ENCODE results near the gene ACOT4. TPM values are rescaled to one million over a fixed set of nuclear protein-coding genes. Genes with fewer than 3 reads are reported as not detected.

The ACOT4 gene
- total RNA-seq, 1 experiment from 2014 or later: not detected

- Mint-ChIP-seq H3K4me1 (ENCODE audit: insufficient read depth, unreplicated experiment) (no peaks in the 10 kb centered on the region), H3K27me3 (ENCODE audit: insufficient read depth, unreplicated experiment) (no peaks in the 10 kb centered on the region), H3K36me3 (ENCODE audit: insufficient read depth, unreplicated experiment) (peaks cover 6% of the 10 kb centered on the region), H3K9me3 (ENCODE audit: unreplicated experiment) (no peaks in the 10 kb centered on the region), H3K4me3 (ENCODE audit: unreplicated experiment) (peak within 1 kb of the TSS; percentile 69), H3K27ac (ENCODE audit: low read depth, unreplicated experiment) (no peak within 1 kb of the TSS)
- no TSS peak for BruUV-seq (replicated peaks)
- ChIA-PET POLR2A (interaction anchor here (0.9 to 1.6 kb wide), 5 partner anchors 11 to 122 kb away, joined by 3 to 4 read pairs (median 3); partner anchors contain the start of genes ACOT2, DNAL1 and RIOX1), CTCF (interaction anchor here (0.5 to 1.1 kb wide), 3 partner anchors 20 to 165 kb away, joined by 3 read pairs; no protein-coding TSS in a partner anchor)
- DNase-seq (ENCODE audit: unreplicated experiment): peak; percentile 51
- intact Hi-C loops (cut with micrococcal nuclease): no loop called here
- TF ChIP-seq CTCF (IDR thresholded peaks at IDR 0.05; ENCODE audit: unreplicated experiment): no peak
Observed at GRCh38 chr14:73612339-73613045, 20.8 kb downstream of the ACOT4 start, which contains the start of gene ACOT6. Gene ACOT6 (plus strand): TSS chr14:73612517. CDS start chr14:73612572, 55 bp downstream.

- Mint-ChIP-seq H3K36me3 (ENCODE audit: insufficient read depth, unreplicated experiment) (peaks cover 5% of the 10 kb centered on the region), H3K9me3 (ENCODE audit: unreplicated experiment) (no peaks in the 10 kb centered on the region), H3K4me3 (ENCODE audit: unreplicated experiment) (peak overlapping the region; percentile 69), H3K27me3 (ENCODE audit: insufficient read depth, unreplicated experiment) (no peaks in the 10 kb centered on the region), H3K27ac (ENCODE audit: low read depth, unreplicated experiment) (no peak overlapping the region), H3K4me1 (ENCODE audit: insufficient read depth, unreplicated experiment) (no peaks in the 10 kb centered on the region)
- ChIA-PET CTCF (interaction anchor here (0.5 to 1.1 kb wide), 3 partner anchors 20 to 165 kb away, joined by 3 read pairs; no protein-coding TSS in a partner anchor), POLR2A (interaction anchor here (0.9 to 1.6 kb wide), 5 partner anchors 12 to 123 kb away, joined by 3 to 4 read pairs (median 3); partner anchors contain the start of genes ACOT2, DNAL1 and RIOX1)
- intact Hi-C loops (cut with micrococcal nuclease): no loop called here
- no peak for DNase-seq (ENCODE audit: unreplicated experiment)
- no TSS peak for BruUV-seq (replicated peaks)
- TF ChIP-seq CTCF (IDR thresholded peaks at IDR 0.05; ENCODE audit: unreplicated experiment): no peak
Observed at GRCh38 chr14:73613046-73613383, 21.3 kb downstream of the ACOT4 start.

- H3K36me3 Mint-ChIP-seq (ENCODE audit: insufficient read depth, unreplicated experiment): peaks cover under 1% of the 10 kb centered on the region
Observed at GRCh38 chr14:73613419-73613963, 21.8 kb downstream of the ACOT4 start.

More at GRCh38 chr14:73613419-73613963, 21.8 kb downstream of the ACOT4 start:
- POLR2A ChIA-PET: interaction anchor here (0.9 to 1.6 kb wide), 5 partner anchors 12 to 123 kb away, joined by 3 to 4 read pairs (median 3); partner anchors contain the start of genes ACOT2, DNAL1 and RIOX1
- intact Hi-C loops (cut with micrococcal nuclease): no loop called here
- no peaks in the 10 kb centered on the region for H3K4me1 Mint-ChIP-seq (ENCODE audit: insufficient read depth, unreplicated experiment)
- no peaks in the 10 kb centered on the region for H3K27me3 Mint-ChIP-seq (ENCODE audit: insufficient read depth, unreplicated experiment)
- no peaks in the 10 kb centered on the region for H3K9me3 Mint-ChIP-seq (ENCODE audit: unreplicated experiment)
- TF ChIP-seq CTCF (IDR thresholded peaks at IDR 0.05; ENCODE audit: unreplicated experiment): no peak
- BruUV-seq (replicated peaks): no TSS peak
- H3K4me3 Mint-ChIP-seq (ENCODE audit: unreplicated experiment): peak overlapping the region; percentile 69
- CTCF ChIA-PET: interaction anchor here (0.5 to 1.1 kb wide), 2 partner anchors 19 to 27 kb away, joined by 3 read pairs; no protein-coding TSS in a partner anchor
- DNase-seq (ENCODE audit: unreplicated experiment): peak; percentile 6
- H3K27ac Mint-ChIP-seq (ENCODE audit: low read depth, unreplicated experiment): no peak overlapping the region
